Measurements from ENCODE around the gene NUAK2.

GRCh38 chr1:205256951-205257625 lies 64.5 kb downstream of the NUAK2 start:
- no peak for TF ChIP-seq CTCF (IDR thresholded peaks at IDR 0.05)
- TF ChIP-seq POLR2AphosphoS5 (IDR thresholded peaks at IDR 0.05) = no peak
- no peak for TF ChIP-seq POLR2A (IDR thresholded peaks at IDR 0.05)
